ENCODE data around the gene ROGDI. TPM values are rescaled to one million over a fixed set of nuclear protein-coding genes. Genes with fewer than 3 reads are reported as not detected.

ROGDI gene
- total RNA-seq, 8 experiments from 2014 or later = 19.1 to 45.1 (median 35.4) TPM

GRCh38 chr16:4747906-4748681, 54.3 kb downstream of the ROGDI start:
- no peak overlapping the region for H3K27ac ChIP-seq
- no peak overlapping the region for H3K4me3 ChIP-seq
- no peak for ATAC-seq (replicated peaks in 6 of 8)
- WGBS, 10 experiments = 59 to 94% (median 81%) methylated on average over 1 to 10 of the region's 14 CpGs
- in situ Hi-C loops (cut with MboI; ENCODE audit: low pct_unique_long_range_greater_than_20kb in 2 of 9, low sequenced_read_pairs in 9 of 9, unreplicated experiment in 9 of 9) = no loop called here
- no peaks in the 10 kb centered on the region for H3K4me1 ChIP-seq (replicated peaks in 1 of 2)

GRCh38 chr16:4746991-4747574, 55.4 kb downstream of the ROGDI start:
- in situ Hi-C loops (cut with MboI; ENCODE audit: low pct_unique_long_range_greater_than_20kb in 2 of 9, low sequenced_read_pairs in 9 of 9, unreplicated experiment in 9 of 9) = no loop called here
- WGBS, 10 experiments = 51 to 100% methylated on average over 1 to 3 of the region's 15 CpGs; no CpG with 5 or more reads in 8 of the 10 experiments
- Histone ChIP-seq H3K4me3 (no peak overlapping the region), H3K4me1 (replicated peaks in 1 of 2) (no peaks in the 10 kb centered on the region), H3K27ac (no peak overlapping the region)
- peak; percentile 26 to 85 (median 69) for ATAC-seq (replicated peaks in 6 of 8)

Other genes starting within 250 kb of the ROGDI start
- gene C16orf96, start 246.3 kb downstream of the ROGDI start, total RNA-seq = under 1 TPM; 0.10 to 1.00 (median 0.32) TPM
- gene UBALD1, start 187.7 kb downstream of the ROGDI start, total RNA-seq = 10 to 100 TPM in 5 of 8 experiments, 1 to 10 TPM in 3; 6.9 to 20.8 (median 11.3) TPM
- gene MGRN1, start 177.8 kb downstream of the ROGDI start, total RNA-seq = 10 to 100 TPM; 16.3 to 69.6 (median 34.5) TPM
- gene NUDT16L1, start 109.1 kb downstream of the ROGDI start, total RNA-seq = 10 to 100 TPM; 13.8 to 35.2 (median 26.5) TPM
- 10 to 100 TPM; 11.7 to 35.5 (median 26.2) TPM for gene ANKS3, start 68.4 kb downstream of the ROGDI start, total RNA-seq
- 1 to 10 TPM in 6 of 8 experiments, under 1 TPM in 2; 0.96 to 9.4 (median 2.3) TPM for gene DNAAF8, start 68.1 kb downstream of the ROGDI start, total RNA-seq
- 10 to 100 TPM in 3 of 8 experiments, 1 to 10 TPM in 5; 7.9 to 17.5 (median 9.0) TPM for gene ZNF500, start 35.5 kb downstream of the ROGDI start, total RNA-seq
- gene SEPTIN12, start 14.3 kb downstream of the ROGDI start, total RNA-seq = 1 to 10 TPM in 2 of 8 experiments, under 1 TPM in 2, not detected in 4; 0.61 to 1.3 (median 1.0) TPM
- 1 to 10 TPM in 3 of 8 experiments, under 1 TPM in 4, not detected in 1; 0.71 to 2.1 (median 0.98) TPM for gene SMIM22, start 7.3 kb downstream of the ROGDI start, total RNA-seq
- gene GLYR1, start 44.7 kb upstream of the ROGDI start, total RNA-seq = 100 to 1,000 TPM in 1 of 8 experiments, 10 to 100 TPM in 7; 36.4 to 101 (median 49.5) TPM
- 10 to 100 TPM; 14.0 to 43.7 (median 24.2) TPM for gene UBN1, start 44.8 kb upstream of the ROGDI start, total RNA-seq
- 100 to 1,000 TPM in 1 of 8 experiments, 10 to 100 TPM in 2, 1 to 10 TPM in 4, under 1 TPM in 1; 0.92 to 357 (median 3.6) TPM for gene PPL, start 134.5 kb upstream of the ROGDI start, total RNA-seq
- gene SEC14L5, start 155.7 kb upstream of the ROGDI start, total RNA-seq = 1 to 10 TPM in 4 of 8 experiments, under 1 TPM in 4; 0.04 to 2.0 (median 1.0) TPM
- gene NAGPA, start 231.3 kb upstream of the ROGDI start, total RNA-seq = 10 to 100 TPM in 3 of 8 experiments, 1 to 10 TPM in 5; 1.5 to 18.7 (median 6.5) TPM

Data from motor neuron (in vitro differentiated cells).